SK-N-SH treated with all-trans-retinoic acid at 6 μM for 48 hours (cell line): ENCODE results near the gene PEX11G.

Source experiments
- ARNTL ChIP-seq: fragments of 450-650 bp; formaldehyde crosslinking; IDR thresholded peaks from 2 replicates; pipeline ENCODE4 v1.5.0; 2020; ENCODE audit warnings: low read depth, mild to moderate bottlenecking, moderate library complexity, borderline replicate concordance
- BACH2 ChIP-seq: fragments of 250-450 bp; sonication (Bioruptor Pico); IDR thresholded peaks from 2 replicates; pipeline ENCODE4 v1.9.0; 2021; ENCODE audit warnings: mild to moderate bottlenecking, borderline replicate concordance
- CREB5 ChIP-seq: fragments of 250-450 bp; sonication (Bioruptor Pico); IDR thresholded peaks from 2 replicates; pipeline ENCODE4 v1.5.1; 2020; ENCODE audit warnings: low read depth, mild to moderate bottlenecking, moderate library complexity
- CSRNP3 ChIP-seq: fragments of 250-450 bp; sonication (Bioruptor Pico); IDR thresholded peaks from 2 replicates; pipeline ENCODE4 v1.5.1; 2021; ENCODE audit warnings: mild to moderate bottlenecking, moderate library complexity
- ISL1 ChIP-seq: fragments of 250-450 bp; sonication (Bioruptor Pico); IDR thresholded peaks from 2 replicates; pipeline ENCODE4 v2.1.2; 2022; ENCODE audit warnings: mild to moderate bottlenecking, moderate library complexity
- PATZ1 ChIP-seq: fragments of 250-450 bp; sonication (Bioruptor Pico); IDR thresholded peaks from 2 replicates; pipeline ENCODE4 v1.8.0; 2020; ENCODE audit warnings: mild to moderate bottlenecking, moderate library complexity, borderline replicate concordance
- RARB ChIP-seq: fragments of 250-450 bp; sonication (Bioruptor Pico); IDR thresholded peaks from 2 replicates; pipeline ENCODE4 v1.8.0; 2021; ENCODE audit warnings: mild to moderate bottlenecking, moderate library complexity
- SNAI2 ChIP-seq: fragments of 250-450 bp; sonication (Bioruptor Pico); IDR thresholded peaks from 2 replicates; pipeline ENCODE4 v1.5.0; 2020; ENCODE audit warnings: mild to moderate bottlenecking, moderate library complexity
- TCF4 ChIP-seq: fragments of 250-450 bp; sonication (Bioruptor Pico); IDR thresholded peaks from 2 replicates; pipeline ENCODE4 v1.8.0; 2021; ENCODE audit warnings: mild to moderate bottlenecking, moderate library complexity, borderline replicate concordance
- TSHZ2 ChIP-seq: fragments of 250-450 bp; sonication (Bioruptor Pico); IDR thresholded peaks from 2 replicates; pipeline ENCODE4 v1.5.0; 2020; ENCODE audit warnings: mild to moderate bottlenecking, moderate library complexity
- ZFP3 ChIP-seq: fragments of 250-450 bp; sonication (Bioruptor Pico); IDR thresholded peaks from 2 replicates; pipeline ENCODE4 v1.5.0; 2020; ENCODE audit warnings: mild to moderate bottlenecking, moderate library complexity
- ZFP30 ChIP-seq: fragments of 450-650 bp; formaldehyde crosslinking; IDR thresholded peaks from 2 replicates; pipeline ENCODE4 v1.5.0; 2022; ENCODE audit warnings: mild to moderate bottlenecking, moderate library complexity
- ZNF70 ChIP-seq: fragments of 450-650 bp; formaldehyde crosslinking; IDR thresholded peaks from 2 replicates; pipeline ENCODE4 v1.5.0; 2020; ENCODE audit warnings: mild to moderate bottlenecking, moderate library complexity
- ZNF8 ChIP-seq: fragments of 450-650 bp; formaldehyde crosslinking; IDR thresholded peaks from 2 replicates; pipeline ENCODE4 v1.5.0; 2020; ENCODE audit warnings: mild to moderate bottlenecking, moderate library complexity

- TF ChIP-seq TCF4, result no peak
- TF ChIP-seq ZFP30 (CRISPR knock-in tag), result no peak
- TF ChIP-seq RARB, result no peak
- no peak for TF ChIP-seq CSRNP3 (CRISPR knock-in tag)
- TF ChIP-seq ZNF70 (CRISPR knock-in tag), result no peak
- no peak for TF ChIP-seq PATZ1
- TF ChIP-seq SNAI2 (CRISPR knock-in tag), result no peak
- no peak for TF ChIP-seq ZFP3
- TF ChIP-seq CREB5 (CRISPR knock-in tag), result no peak
- TF ChIP-seq ZNF8, result no peak
- no peak for TF ChIP-seq ISL1 (CRISPR knock-in tag)
- no peak for TF ChIP-seq TSHZ2 (CRISPR knock-in tag)
- TF ChIP-seq ARNTL (CRISPR knock-in tag), result no peak
- TF ChIP-seq BACH2 (CRISPR knock-in tag), result no peak
Measured at GRCh38 chr19:7502552-7502951, 13.7 kb upstream of the PEX11G start.
